HEK293T (cell line): ENCODE measurements around the gene SYT9.

Experiments used
- CTCF ChIA-PET: fragments of 350-600 bp; formaldehyde crosslinking; extraction: SDS; loops from one replicate; lab custom pipeline; 2021; ENCODE audit warnings: antibody characterized with exemption, inconsistent platforms; lab: Yijun Ruan, JAX
- POLR2A ChIA-PET: fragments of 350-600 bp; formaldehyde crosslinking; extraction: SDS; loops from one replicate; lab custom pipeline; 2020; ENCODE audit warnings: antibody characterized with exemption, inconsistent platforms; lab: Yijun Ruan, JAX
- DNase-seq: peaks from one replicate; pipeline ENCODE4 v3.0.0; 2012; ENCODE audit warnings: mixed read lengths; ENCODE audit errors: extremely low spot score
- ARNT ChIP-seq: fragments of 450-650 bp; IDR thresholded peaks from 2 replicates; pipeline ENCODE4 v1.6.1; 2017; ENCODE audit warnings: mild to moderate bottlenecking
- BHLHE40 ChIP-seq: fragments of 450-650 bp; IDR thresholded peaks from 2 replicates; pipeline ENCODE4 v1.6.1; 2016; ENCODE audit warnings: mild to moderate bottlenecking, moderate library complexity, borderline replicate concordance
- CTBP1 ChIP-seq: fragments of 450-650 bp; IDR thresholded peaks from 2 replicates; pipeline ENCODE4 v1.6.1; 2016; ENCODE audit warnings: borderline replicate concordance
- ELF4 ChIP-seq: fragments of 450-650 bp; IDR thresholded peaks from 2 replicates; pipeline ENCODE4 v1.6.1; 2017; ENCODE audit warnings: antibody characterized with exemption
- FOXA1 ChIP-seq: fragments of 450-650 bp; IDR thresholded peaks from 2 replicates; pipeline ENCODE4 v1.6.1; 2016; ENCODE audit warnings: mild to moderate bottlenecking
- FOXK2 ChIP-seq: fragments of 450-650 bp; IDR thresholded peaks from 2 replicates; pipeline ENCODE4 v1.6.1; 2016; ENCODE audit warnings: mild to moderate bottlenecking
- FOXM1 ChIP-seq: fragments of 450-650 bp; IDR thresholded peaks from 2 replicates; pipeline ENCODE4 v1.6.1; 2017; ENCODE audit warnings: mild to moderate bottlenecking, borderline replicate concordance
- HDGF ChIP-seq: fragments of 450-650 bp; IDR thresholded peaks from 2 replicates; pipeline ENCODE4 v1.6.1; 2017; ENCODE audit warnings: antibody characterized with exemption, borderline replicate concordance
- L3MBTL2 ChIP-seq: fragments of 450-650 bp; conservative IDR thresholded peaks from 2 replicates; pipeline ENCODE4 v1.6.1; 2016; ENCODE audit warnings: mild to moderate bottlenecking
- LEF1 ChIP-seq: fragments of 450-650 bp; IDR thresholded peaks from 2 replicates; pipeline ENCODE4 v1.6.1; 2017; ENCODE audit warnings: mild to moderate bottlenecking, borderline replicate concordance
- NFRKB ChIP-seq: fragments of 450-650 bp; IDR thresholded peaks from 2 replicates; pipeline ENCODE4 v1.6.1; 2016; ENCODE audit warnings: mild to moderate bottlenecking, moderate library complexity
- SP1 ChIP-seq: fragments of 450-650 bp; IDR thresholded peaks from 2 replicates; pipeline ENCODE4 v1.6.1; 2017
- SUZ12 ChIP-seq: fragments of 450-650 bp; IDR thresholded peaks from 2 replicates; pipeline ENCODE4 v1.6.1; 2016; ENCODE audit warnings: mild to moderate bottlenecking
- TARDBP ChIP-seq: fragments of 450-650 bp; IDR thresholded peaks from 2 replicates; pipeline ENCODE4 v1.6.1; 2016
- ZNF384 ChIP-seq: fragments of 450-650 bp; IDR thresholded peaks from 2 replicates; pipeline ENCODE4 v1.6.1; 2016
- TF ChIP-seq, protein P1 (sequence below): fragments of 450-650 bp; IDR thresholded peaks from 2 replicates; pipeline ENCODE4 v1.6.1; 2016

The SYT9 gene

DNA sequence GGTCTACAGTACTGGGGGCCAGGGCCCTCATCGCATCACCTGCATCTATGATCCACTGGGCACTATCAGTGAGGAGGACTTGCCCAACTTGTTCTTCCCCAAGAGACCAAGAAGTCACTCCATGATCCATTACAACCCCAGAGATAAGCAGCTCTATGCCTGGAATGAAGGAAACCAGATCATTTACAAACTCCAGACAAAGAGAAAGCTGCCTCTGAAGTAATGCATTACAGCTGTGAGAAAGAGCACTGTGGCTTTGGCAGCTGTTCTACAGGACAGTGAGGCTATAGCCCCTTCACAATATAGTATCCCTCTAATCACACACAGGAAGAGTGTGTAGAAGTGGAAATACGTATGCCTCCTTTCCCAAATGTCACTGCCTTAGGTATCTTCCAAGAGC is 258.3 kb downstream of the SYT9 start:
- ChIA-PET POLR2A (no interaction called here), CTCF (no interaction called here)
- no peak for DNase-seq
- TF ChIP-seq FOXA1 (no peak), SP1 (no peak), ARNT (no peak), SUZ12 (no peak), HDGF (no peak), ELF4 (no peak), FOXK2 (no peak), BHLHE40 (no peak), CTBP1 (no peak), TARDBP (no peak), LEF1 (no peak), ZNF384 (no peak), L3MBTL2 (no peak), FOXM1 (no peak)
- TF ChIP-seq, protein P1, sequence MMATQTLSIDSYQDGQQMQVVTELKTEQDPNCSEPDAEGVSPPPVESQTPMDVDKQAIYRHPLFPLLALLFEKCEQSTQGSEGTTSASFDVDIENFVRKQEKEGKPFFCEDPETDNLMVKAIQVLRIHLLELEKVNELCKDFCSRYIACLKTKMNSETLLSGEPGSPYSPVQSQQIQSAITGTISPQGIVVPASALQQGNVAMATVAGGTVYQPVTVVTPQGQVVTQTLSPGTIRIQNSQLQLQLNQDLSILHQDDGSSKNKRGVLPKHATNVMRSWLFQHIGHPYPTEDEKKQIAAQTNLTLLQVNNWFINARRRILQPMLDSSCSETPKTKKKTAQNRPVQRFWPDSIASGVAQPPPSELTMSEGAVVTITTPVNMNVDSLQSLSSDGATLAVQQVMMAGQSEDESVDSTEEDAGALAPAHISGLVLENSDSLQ, result no peak

DNA sequence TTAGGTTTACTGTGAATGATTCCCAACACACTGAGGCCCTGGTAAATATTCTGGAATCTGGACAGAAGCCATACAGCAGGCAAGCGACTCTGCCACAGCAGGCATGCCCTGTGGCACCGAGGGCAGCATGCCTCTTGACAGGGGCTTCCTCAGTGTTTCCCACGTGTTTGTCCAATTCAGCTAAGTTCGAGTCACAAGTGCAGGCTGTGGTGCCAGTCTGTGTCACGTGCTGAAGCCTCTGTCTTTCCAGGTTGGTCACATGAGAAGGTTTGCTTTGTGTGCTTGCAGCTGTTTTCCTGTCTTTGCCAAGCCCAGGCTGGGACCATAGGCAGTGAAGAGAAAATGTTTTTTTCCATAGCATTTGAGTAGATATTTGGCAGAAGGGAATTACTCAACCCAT is 259.7 kb downstream of the SYT9 start:
- DNase-seq, result no peak
- ChIA-PET POLR2A (no interaction called here), CTCF (interaction anchor here (0.6 kb wide), 1 partner anchor 9 kb away, joined by 3 read pairs; no protein-coding TSS in a partner anchor)
- TF ChIP-seq TARDBP (no peak), SUZ12 (no peak), SP1 (no peak), HDGF (no peak), BHLHE40 (no peak), L3MBTL2 (no peak), ELF4 (no peak), FOXK2 (no peak), CTBP1 (no peak), NFRKB (no peak), LEF1 (no peak)

DNA sequence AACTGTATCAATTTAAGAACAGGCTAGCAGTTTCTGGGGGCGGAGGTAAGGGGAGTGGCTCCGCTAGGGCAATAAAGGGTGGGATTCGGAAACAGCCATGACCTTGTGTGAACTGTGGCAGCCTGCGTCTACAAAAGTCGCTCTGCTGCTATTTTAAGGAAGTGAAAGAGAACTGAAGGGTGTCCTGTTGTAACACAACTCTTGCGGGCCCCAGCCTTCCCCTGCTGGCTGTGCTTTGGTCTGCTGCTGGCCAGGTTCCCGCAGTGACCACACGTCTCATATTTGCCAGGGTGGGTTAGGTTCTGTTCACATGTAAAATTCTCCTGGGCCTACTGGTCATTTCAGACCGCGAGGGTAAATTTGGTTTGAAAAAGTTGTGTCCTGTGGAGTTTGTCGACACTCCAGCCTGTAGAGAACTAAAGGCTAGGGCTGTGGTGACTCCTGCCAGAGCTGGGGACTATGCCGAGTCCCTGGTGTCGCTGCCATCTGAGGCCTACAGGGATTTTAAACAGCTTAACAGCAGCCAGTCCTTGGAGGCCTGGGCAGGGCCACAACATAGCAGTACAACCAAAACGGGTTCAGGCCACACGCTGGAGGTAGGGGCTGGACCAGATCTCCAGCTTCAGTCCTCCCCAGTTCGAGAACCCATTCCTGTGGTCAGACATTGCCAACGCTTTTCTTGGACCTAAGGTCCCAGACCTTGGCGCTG is 261.0 kb downstream of the SYT9 start:
- CTCF ChIA-PET, result interaction anchor here (0.6 to 1.6 kb wide), 10 partner anchors 11 to 678 kb away, joined by 3 to 11 read pairs (median 3); no protein-coding TSS in a partner anchor
- TF ChIP-seq BHLHE40 (no peak), SP1 (no peak), L3MBTL2 (no peak), SUZ12 (no peak), ARNT (no peak), ELF4 (no peak), TARDBP (no peak), FOXM1 (no peak)
- TF ChIP-seq, protein P1, result no peak
- DNase-seq, result no peak
- POLR2A ChIA-PET, result interaction anchor here (1.5 kb wide), 1 partner anchor 110 kb away, joined by 3 read pairs; no protein-coding TSS in a partner anchor

DNA sequence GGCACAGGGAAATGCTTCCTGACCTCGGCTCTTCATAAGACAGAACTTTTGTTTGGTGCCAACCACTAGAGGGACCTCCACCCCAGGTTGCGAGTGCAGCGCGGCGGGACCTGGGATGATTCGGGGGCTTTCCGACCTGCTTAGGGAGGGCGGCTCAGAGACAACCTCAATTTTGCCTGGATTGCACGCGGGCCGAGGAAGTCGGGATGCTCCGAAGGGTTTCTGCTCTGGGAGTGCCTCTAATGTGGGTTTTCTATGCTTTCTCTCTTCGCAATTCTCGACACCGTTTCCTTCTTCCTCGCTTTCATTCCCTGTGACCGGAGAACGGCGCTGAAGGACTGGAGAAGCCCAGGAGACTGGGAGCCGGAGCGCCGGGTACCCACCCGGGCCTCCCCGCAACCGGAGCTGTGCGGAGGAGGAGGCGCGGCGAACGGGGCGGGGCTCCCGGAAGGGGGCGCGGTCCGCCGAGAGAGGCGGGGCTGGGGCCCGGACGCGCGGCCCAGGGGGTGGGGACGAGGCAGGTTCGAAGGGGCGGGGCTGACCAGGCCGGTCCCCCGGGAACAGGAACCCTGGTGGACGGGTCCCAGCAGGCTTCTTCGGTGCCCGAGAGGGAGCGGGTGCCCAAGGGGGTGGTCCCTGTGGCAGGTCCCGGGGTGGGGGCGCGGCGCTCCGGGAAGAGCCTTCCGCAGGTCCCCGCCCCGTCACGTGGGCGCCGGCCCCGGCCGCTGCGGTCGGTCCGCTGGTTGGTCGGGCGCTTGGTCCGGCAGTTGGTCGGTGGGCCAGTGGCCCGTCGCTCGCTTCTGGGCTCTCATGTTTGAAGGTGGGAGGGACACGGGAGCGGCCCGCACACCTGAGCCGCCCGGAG is 261.8 kb downstream of the SYT9 start, which contains the start of gene PPFIBP2:
TSS of gene PPFIBP2 (plus strand) at position 766 of the 865 bp plus-strand sequence. CDS start 35,477 bp downstream, outside the sequence.
- ChIA-PET CTCF (interaction anchor here (0.6 to 1.6 kb wide), 10 partner anchors 12 to 677 kb away, joined by 3 to 11 read pairs (median 3); no protein-coding TSS in a partner anchor), POLR2A (interaction anchor here (1.1 to 1.5 kb wide), 2 partner anchors 109 to 586 kb away, joined by 3 read pairs; no protein-coding TSS in a partner anchor)
- DNase-seq, result peak; percentile 89
- no peak for TF ChIP-seq FOXK2
- TF ChIP-seq L3MBTL2, result peak; percentile 44; the same call in 1 of the 2 replicates
- TF ChIP-seq LEF1, result no peak
- TF ChIP-seq CTBP1, result no peak
- TF ChIP-seq NFRKB, result no peak
- no peak for TF ChIP-seq SP1
- TF ChIP-seq, protein P1, result no peak

DNA sequence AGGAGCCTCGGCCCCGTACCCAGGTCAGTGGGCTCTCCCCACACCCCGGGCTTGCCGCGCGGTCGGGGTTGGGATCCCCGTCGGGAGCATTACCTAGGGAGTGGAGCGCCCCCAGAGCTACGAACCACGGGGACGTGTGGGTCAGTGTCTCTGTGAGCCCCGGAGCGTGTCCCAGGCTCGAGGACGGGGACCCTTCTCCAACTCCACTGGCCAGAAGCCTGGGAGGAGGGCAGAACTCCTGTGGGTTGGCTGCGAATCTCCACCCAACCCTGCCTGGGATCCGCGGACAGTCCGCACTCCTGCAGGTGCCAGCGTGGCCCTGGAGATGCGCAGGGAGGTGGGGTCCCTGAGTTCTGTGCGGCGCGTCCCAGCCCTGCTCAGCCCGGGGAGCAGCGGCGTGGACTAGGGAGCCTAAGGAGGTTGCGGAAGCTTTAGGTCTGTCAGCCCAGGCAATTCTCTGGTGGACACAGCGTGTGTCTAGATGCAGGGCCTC is 262.4 kb downstream of the SYT9 start:
- CTCF ChIA-PET, result interaction anchor here (1.1 to 1.6 kb wide), 2 partner anchors 72 to 143 kb away, joined by 3 to 8 read pairs; no protein-coding TSS in a partner anchor
- POLR2A ChIA-PET, result interaction anchor here (1.1 to 1.5 kb wide), 2 partner anchors 108 to 587 kb away, joined by 3 read pairs; no protein-coding TSS in a partner anchor
- TF ChIP-seq LEF1 (no peak), CTBP1 (no peak), ARNT (no peak), SP1 (no peak), L3MBTL2 (no peak; the same call in 1 of the 2 replicates), NFRKB (no peak), FOXA1 (no peak), BHLHE40 (no peak), ZNF384 (no peak), HDGF (no peak), FOXK2 (no peak), SUZ12 (no peak), TARDBP (no peak), FOXM1 (no peak), ELF4 (no peak)
- TF ChIP-seq, protein P1, result no peak
- peak; percentile 33 for DNase-seq
